Posterior cingulate gyrus (tissue), 11 donors: Measurements from ENCODE around the gene ZRANB3.
"Not testable (repeated sequence)": the region's sequence is repeated elsewhere in the genome, so short reads cannot be mapped to it uniquely, and the experiment has no call there.

ENCODE experiments used
- DNase-seq, 10 donors: peaks; one replicate each; pipeline versions ENCODE4 v3.0.0 to v3.0.0-alpha.2; 2020 to 2021; ENCODE audit warnings: mixed read lengths in 3 of 10
- intact Hi-C: fragments of 100-400 bp; cut with DNase I; formaldehyde crosslinking; loops from one replicate; pipeline ENCODE4 v1.15.1; 2023

ZRANB3 gene

DNA sequence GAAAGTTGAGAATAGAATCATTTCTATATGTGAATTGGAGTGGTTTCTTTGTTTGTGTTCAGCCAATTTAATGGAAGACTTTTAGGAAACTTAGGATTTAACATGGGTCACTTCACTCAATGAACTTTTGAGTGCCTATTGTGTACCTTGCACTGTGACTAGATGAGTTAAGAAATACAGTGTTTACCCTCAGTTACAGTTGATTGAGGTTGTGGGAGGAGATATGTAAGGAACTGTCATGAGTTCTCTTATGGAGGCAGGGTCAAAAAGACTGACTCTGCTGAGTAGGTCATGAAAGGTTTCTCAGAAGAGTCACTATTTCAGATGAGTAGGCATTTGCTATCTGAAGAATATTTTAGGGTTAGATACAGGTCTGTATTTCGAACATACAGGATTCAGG lies 380.3 kb downstream of the ZRANB3 start:
- no peak for DNase-seq
- intact Hi-C loops, result no loop called here

- intact Hi-C loops, result no loop called here
- DNase-seq, result no peak
Observed at GRCh38 chr2:135149251-135149650, 381.8 kb downstream of the ZRANB3 start.

DNA sequence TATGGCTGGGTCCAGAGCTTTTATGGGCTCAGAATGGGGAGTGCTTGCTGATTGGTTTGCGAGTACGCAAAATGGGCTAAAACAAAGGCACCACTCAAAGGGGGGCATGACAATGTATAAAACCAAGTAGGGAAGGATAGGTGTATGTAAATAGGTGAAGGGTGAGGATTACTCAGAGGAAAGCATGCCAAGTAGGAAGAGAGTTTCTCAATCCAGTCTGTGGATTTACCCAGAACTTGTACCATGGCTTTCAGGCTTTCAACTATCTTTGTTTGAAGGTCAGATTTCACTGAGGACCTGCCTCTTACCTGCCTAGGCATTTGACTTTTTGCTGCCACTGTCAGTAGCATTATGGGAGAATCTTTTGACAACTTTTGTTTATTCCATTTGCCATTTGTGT lies 386.7 kb downstream of the ZRANB3 start:
- DNase-seq, result no peak

GRCh38 chr2:135142323-135142722 lies 388.7 kb downstream of the ZRANB3 start:
- intact Hi-C loops, result no loop called here
- no peak for DNase-seq

More for the DNA sequence above, 386.7 kb downstream of the ZRANB3 start:
- intact Hi-C loops, result no loop called here

DNA sequence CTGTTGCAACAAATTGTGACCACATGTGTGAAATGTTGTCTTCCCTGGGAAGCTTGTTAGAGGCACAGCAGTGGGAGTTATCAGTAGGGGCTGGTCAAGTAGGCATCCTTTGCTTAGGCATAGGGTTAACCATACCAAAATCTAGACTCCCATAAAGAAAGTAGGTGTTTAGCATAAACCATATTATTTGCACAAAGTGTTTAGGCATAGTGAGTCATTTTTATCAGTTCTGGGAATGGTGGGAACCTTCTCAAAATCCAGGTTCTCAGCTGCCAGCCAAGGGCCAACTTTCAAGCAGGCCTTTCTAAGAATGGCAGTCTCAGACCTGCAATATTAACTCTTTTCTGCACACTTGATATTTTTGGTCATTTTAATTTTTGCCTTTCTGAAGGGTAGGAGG lies 390.4 kb downstream of the ZRANB3 start:
- intact Hi-C loops, result no loop called here
- DNase-seq, result no peak

DNA sequence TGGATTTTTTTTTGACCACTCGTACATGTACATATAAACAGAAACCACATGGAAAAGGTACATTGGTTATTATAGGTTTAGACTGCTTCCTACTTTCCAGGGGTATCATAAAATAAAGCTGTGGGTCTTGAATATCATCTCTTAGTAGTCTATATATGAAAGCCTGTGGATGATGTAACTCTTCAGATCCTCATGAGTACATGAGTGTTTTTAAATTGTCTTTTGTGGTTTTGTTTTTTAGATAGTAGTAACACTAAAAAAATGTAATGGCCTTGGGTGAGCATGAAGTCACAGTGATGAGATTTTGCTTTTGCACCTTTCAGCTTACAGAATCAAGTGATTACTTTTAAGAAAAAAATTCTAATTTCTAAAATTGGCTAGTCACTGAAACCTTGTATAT lies 398.7 kb downstream of the ZRANB3 start:
- intact Hi-C loops, result no loop called here
- no peak for DNase-seq

GRCh38 chr2:135130751-135131150 lies 400.3 kb downstream of the ZRANB3 start:
- intact Hi-C loops, result no loop called here
- no peak for DNase-seq

GRCh38 chr2:135125940-135126339 lies 405.1 kb downstream of the ZRANB3 start:
- no peak for DNase-seq
- intact Hi-C loops, result no loop called here

DNA sequence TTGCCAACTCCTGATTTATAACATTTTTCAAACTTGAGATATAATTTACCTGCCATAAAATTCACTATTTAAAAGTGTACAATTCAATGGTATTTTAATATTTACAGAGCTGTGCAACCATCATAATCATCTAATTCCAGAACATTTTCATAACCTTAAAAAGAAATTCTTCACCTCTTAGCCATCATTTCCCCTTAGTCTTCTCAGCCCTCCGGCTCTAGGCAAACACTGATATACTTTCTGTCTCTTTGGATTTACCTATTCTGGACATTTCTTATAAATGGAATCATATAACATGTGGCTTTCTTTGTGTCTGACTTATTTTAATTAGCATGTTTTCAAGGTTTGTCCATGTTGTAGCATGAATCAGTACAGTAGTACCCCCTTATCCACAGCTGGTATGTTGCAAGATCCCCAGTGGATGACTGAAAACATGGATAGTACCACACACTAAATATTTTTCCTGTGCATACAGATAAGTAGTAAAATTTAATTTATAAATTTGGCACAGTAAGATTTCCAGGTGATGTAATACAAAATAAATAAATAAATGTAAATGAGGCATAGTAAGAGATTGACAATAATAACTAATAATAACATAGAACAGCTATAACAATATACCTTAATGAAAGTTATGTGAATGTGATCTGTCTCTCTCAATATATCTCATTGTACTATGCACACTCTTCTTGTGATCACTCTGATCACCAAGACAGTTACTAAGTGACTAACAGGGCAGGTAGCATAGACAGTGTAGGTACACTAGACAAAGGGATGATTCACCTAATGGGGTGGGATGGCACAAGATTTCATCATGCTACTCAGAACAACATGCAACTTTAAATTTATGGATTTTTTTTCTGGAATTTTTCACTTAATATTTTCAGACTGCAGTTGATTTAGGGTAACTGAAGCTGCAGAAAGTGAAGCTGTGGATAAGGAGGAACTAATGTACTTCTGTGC lies 405.8 kb downstream of the ZRANB3 start:
- intact Hi-C loops, result no loop called here
- no peak for DNase-seq

DNA sequence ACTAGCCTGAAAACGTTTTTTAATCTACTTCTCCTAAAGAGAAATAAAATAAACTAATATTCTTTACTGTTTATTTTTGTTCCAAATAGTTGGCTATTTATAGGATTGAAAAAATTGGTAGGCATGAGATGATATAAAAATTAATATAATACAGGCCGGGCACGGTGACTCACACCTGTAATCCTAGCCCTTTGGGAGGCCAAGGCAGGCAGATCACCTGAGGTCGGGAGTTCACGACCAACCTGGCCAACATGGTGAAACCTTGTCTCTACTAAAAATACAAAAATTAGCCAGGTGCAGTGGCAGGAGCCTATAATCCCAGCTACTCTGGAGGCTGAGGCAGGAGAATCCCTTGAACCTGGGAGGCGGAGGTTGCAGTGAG lies 409.4 kb downstream of the ZRANB3 start:
- intact Hi-C loops, DNase-seq: not testable (repeated sequence)

GRCh38 chr2:135121016-135121657 lies 409.9 kb downstream of the ZRANB3 start:
- intact Hi-C loops, result no loop called here
- no peak for DNase-seq

DNA sequence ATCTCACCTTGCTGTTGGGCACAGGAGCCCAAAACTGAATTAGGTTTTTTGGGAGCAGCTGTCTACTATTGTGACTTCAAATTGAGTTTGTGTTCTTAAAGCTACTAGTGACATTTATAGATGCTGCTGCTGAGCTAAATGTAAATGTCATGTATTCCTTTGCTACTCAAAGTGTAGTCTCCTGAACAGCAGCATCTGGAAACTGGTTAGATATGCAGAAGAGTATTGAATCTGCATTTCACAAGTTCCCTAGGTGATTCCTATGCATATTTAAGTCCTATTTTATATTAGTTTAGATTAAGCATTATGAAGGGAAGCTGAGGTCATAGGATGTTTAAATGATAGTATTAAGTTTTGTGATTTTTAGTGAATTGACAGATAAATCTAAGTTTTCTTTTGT lies 411.4 kb downstream of the ZRANB3 start:
- DNase-seq, result no peak
- intact Hi-C loops, result no loop called here

DNA sequence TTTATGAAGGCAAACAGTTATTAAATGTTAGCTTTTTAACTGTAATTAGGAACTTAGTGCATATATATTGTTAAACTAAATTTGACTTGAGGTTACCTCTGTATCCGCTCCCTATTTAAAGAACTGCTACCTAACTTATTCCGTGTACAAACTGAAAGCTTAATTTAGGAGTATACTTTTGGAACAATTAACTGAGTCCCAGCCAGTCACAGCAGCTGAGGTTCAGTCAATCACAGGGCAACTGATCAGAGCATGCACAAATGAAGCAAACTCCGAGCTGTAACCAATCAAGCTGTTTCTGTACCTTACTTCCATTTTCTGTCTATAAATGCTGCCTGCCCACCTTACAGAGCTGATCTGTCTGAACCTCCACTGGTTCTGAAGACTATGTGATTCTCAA lies 417.7 kb downstream of the ZRANB3 start:
- DNase-seq, result no peak
- intact Hi-C loops, result no loop called here

GRCh38 chr2:135105513-135106316 lies 425.3 kb downstream of the ZRANB3 start:
- peak in 2 of 10 donors; percentile 51 to 72 for DNase-seq
- intact Hi-C loops, result not testable (repeated sequence)

- intact Hi-C loops, result no loop called here
- DNase-seq, result no peak
Observed at GRCh38 chr2:135103843-135104242, 427.2 kb downstream of the ZRANB3 start.

DNA sequence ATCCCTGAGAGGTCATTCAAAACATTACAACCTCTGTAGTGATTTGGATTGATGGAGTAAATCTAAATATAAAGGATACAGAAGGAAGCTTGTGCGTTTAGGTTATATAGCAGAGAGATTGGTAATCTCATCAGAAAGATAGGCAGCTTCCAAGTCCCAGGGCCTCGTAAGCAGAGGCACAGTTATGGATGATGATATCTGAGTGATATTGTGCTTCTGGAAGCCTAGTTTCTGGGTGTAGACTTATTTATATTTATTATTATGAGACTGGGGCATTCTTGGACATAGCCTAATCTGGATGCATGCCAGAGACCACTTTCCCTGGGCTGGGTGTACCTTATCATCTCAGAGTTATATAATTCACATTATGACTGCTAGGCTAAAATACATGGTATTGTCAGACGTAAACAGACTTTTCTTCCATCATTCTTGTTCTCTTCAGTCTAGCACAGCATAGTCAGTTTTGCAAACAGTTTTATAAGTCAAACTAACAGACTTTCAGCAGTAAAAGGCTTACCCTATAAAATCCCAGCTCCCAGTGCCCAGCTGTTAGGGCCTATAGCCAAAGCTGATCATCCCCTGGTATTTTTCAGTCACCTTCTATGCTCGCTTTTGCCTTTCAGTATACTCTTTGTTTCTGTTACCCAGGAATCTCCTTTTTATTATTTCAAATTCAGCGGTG lies 431.1 kb downstream of the ZRANB3 start:
- intact Hi-C loops, result no loop called here
- DNase-seq, result no peak

DNA sequence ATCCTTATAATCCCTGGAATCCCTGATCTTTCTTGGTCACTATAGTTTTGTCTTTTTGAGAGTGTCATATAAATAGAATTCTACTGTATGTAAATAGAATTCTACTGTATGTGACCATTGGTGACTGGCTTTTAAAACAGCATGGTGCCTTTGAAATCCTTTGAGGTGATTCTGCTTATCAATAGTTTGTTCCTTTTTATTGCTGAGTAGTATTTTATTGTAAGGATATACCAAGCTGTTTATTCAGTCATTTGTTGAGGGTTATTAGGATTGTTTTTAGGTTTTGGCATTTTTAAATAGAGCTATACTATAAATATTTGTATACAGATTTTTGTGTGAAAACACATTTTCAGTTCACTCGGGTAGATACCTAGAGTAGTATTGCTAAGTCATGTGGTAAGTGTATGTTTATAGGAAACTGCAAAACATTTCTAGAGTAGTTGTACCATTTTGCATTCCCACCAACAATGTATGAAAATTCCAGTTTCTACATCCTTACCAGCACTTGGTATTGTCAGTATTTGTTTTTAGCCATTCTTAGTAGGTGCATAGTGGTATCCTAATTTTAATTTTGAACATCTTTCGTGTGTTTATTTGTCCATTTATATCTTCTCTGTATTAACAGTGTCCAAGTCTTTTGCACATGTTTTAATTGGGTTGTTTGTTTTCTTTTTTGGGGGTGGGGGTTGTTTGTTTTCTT lies 433.3 kb downstream of the ZRANB3 start:
- DNase-seq, result no peak
- intact Hi-C loops, result no loop called here

- intact Hi-C loops, result no loop called here
- no peak for DNase-seq
Observed at GRCh38 chr2:135096665-135097446, 434.2 kb downstream of the ZRANB3 start.

DNA sequence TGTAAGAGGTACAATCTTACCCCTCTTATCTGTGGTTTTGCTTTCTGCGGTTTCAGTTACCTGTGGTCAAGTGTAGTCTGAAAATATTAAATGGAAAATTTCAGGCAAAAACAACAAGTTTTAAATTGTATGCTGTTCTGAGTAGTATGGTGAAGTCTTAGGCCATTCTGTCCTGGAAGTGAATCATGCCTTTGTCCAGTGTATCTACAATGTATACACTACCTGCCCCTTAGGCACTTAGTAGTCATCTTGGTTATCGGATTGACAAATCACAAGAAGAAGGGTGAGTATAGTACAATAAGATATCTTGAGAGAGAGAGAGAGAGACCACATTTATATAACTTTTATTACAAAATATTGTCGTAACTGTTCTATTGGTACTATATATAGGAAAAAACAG lies 435.4 kb downstream of the ZRANB3 start:
- DNase-seq, result no peak
- intact Hi-C loops, result no loop called here
